ENCODE data around the gene NQO2. TPM values are rescaled to one million over a fixed set of nuclear protein-coding genes. Genes with fewer than 3 reads are reported as not detected.

The NQO2 gene
- total RNA-seq, 1 experiment from 2014 or later: 82.9 TPM

GRCh38 chr6:3017304-3017703, 17.6 kb downstream of the NQO2 start (continued):
- no peak for TF ChIP-seq RAD21 (IDR thresholded peaks at IDR 0.05; ENCODE audit: low read depth)
- TF ChIP-seq ELF1 (IDR thresholded peaks at IDR 0.05; ENCODE audit: borderline replicate concordance, low read depth): no peak
- TF ChIP-seq ZBTB33 (IDR thresholded peaks at IDR 0.05; ENCODE audit: extremely low read depth, insufficient replicate concordance, low read length): no peak
- TF ChIP-seq CEBPB (IDR thresholded peaks at IDR 0.05; ENCODE audit: low read depth): no peak
- TF ChIP-seq SRF (IDR thresholded peaks at IDR 0.05; ENCODE audit: low read depth): no peak
- no peak for TF ChIP-seq SIN3A (IDR thresholded peaks at IDR 0.05; ENCODE audit: low read depth)

GRCh38 chr6:3019065-3019464, 19.4 kb downstream of the NQO2 start:
- no peak for TF ChIP-seq CEBPB (IDR thresholded peaks at IDR 0.05; ENCODE audit: low read depth)
- no peak for ATAC-seq
- Histone ChIP-seq H2AFZ (ENCODE audit: low read depth, low read length, poor library complexity, severe bottlenecking) (no peak overlapping the region), H3K27me3 (ENCODE audit: insufficient read depth, low read length) (no peaks in the 10 kb centered on the region), H3K9me2 (ENCODE audit: insufficient read depth) (no peaks in the 10 kb centered on the region), H3K9me3 (ENCODE audit: control insufficient read depth in 1 of 2, insufficient read depth in 1 of 2, low read depth in 1 of 2, low read length in 2 of 2) (no peaks in the 10 kb centered on the region), H3K36me3 (ENCODE audit: control insufficient read depth in 1 of 2, insufficient read depth in 2 of 2, low read length in 2 of 2) (peaks cover 14 to 41% of the 10 kb centered on the region in 2 experiments; a peak in 3 of 4 replicates), H3K4me2 (ENCODE audit: low read length) (no peak overlapping the region), H3K4me3 (replicated peaks in 1 of 2; ENCODE audit: low read depth in 1 of 2, low read length in 2 of 2) (no peak overlapping the region), H3K79me2 (ENCODE audit: insufficient read depth, low read length) (no peaks in the 10 kb centered on the region), H3K9ac (ENCODE audit: low read length) (no peak overlapping the region), H3K4me1 (ENCODE audit: control insufficient read depth in 1 of 2, insufficient read depth in 2 of 2, low read length in 2 of 2) (peaks cover 12 to 20% of the 10 kb centered on the region in 2 experiments), H3K27ac (ENCODE audit: low read depth, low read length) (no peak overlapping the region), H4K20me1 (ENCODE audit: insufficient read depth) (no peaks in the 10 kb centered on the region)
- BruUV-seq (replicated peaks): no TSS peak
- ChIA-PET RAD21 (ENCODE audit: low non-redundant PET in 1 of 2, low total read pairs in 2 of 2, uncharacterized antibody in 2 of 2, unreplicated experiment in 2 of 2) (no interaction called here), CTCF (no interaction called here), POLR2A (interaction anchor here (1.0 kb wide), 1 partner anchor 9 kb away, joined by 3 read pairs; no protein-coding TSS in a partner anchor)
- DNase-seq (ENCODE audit: low read depth, low spot score): no peak
- intact Hi-C loops (cut with micrococcal nuclease): no loop called here
